Suprapubic skin (tissue), 3 donors: Measurements from ENCODE around the gene CLSTN2.

Experiments
- CTCF ChIP-seq, 2 donors: fragments of 200-600 bp in 1 of 2; fragments of 450-650 bp in 1 of 2; sonication (generic) in 1 of 2; IDR thresholded peaks; one replicate each; pipeline ENCODE4 v1.5.1; 2016 to 2019; ENCODE audit warnings: antibody characterized with exemption in 2 of 2, mild to moderate bottlenecking in 1 of 2, moderate library complexity in 1 of 2
- EP300 ChIP-seq: sonication (generic); formaldehyde crosslinking; IDR thresholded peaks from one replicate; pipeline ENCODE4 v1.6.1; 2017; ENCODE audit warnings: antibody characterized with exemption
- POLR2A ChIP-seq, 2 donors: fragments of 450-650 bp; IDR thresholded peaks; one replicate each; pipeline ENCODE4 v1.6.1; 2017; ENCODE audit warnings: antibody characterized with exemption in 2 of 2, mild to moderate bottlenecking in 2 of 2, moderate library complexity in 2 of 2

DNA sequence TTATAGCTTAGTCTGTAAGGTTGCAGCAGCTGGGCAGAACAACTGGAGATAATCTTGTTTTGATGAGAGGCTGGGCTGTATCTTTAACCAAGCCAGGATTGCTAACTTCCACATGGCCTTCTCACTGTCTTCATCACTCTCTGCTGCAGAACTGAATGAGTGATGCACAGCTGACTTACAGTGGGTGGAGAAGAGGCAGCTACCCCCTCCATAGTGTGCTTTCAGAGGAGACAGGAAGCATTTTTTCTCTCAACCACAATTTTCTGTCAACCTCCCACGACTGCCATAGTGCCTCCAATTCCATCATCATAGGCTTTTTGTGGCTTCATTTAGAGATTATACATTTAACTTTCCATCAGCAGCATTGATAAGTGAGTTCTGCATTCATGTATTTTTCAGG is 168.2 kb downstream of the CLSTN2 start:
- TF ChIP-seq CTCF (IDR thresholded peaks at IDR 0.05) (no peak), POLR2A (IDR thresholded peaks at IDR 0.05) (no peak), EP300 (no peak)
